ENCODE results near the gene ANXA6. TPM values are rescaled to one million over a fixed set of nuclear protein-coding genes. Genes with fewer than 3 reads are reported as not detected.

The ANXA6 gene
- polyA plus RNA-seq, 1 donor, result 325 TPM

DNA sequence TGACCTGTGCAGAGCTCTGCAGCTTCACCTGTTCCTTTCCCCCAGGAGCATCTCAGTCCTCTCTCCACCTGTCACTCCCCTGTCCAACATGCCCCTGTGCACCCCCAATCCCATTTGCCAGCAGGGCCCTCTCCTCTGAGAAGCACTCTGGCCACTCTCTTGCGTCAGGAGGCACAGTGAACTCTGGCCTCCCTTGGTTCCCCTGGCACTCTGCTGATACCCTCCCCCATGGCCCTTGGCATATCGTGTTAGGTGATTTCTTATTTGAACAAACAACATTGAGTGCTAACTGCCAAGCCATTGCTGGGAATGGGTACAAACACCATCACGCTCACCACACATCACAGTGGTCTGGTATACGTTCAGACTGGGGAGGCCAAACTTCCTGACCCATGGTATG is 55.8 kb downstream of the ANXA6 start:
- no peak for DNase-seq (ENCODE audit: low read depth)

DNA sequence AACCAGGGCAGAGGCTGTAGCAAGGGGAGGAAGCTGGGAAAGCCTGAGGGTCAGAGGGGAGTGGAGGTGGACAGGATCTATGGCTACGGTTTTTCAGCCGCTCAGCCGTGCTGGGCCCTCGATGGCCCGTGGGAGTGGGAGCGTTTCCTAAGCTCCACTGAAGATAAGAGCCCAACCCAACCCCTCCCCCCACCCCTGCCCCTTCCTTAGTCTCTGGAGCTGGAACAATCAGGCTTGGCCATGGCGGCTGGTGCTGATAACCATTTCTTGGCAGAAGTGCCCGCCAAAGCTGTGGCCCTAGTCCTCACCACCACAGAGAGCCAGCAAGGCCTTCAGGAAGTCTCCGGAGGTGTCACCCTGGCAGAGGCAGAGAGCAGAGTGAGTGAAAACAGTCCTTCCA is 56.4 kb downstream of the ANXA6 start:
- no peak for DNase-seq (ENCODE audit: low read depth)

DNA sequence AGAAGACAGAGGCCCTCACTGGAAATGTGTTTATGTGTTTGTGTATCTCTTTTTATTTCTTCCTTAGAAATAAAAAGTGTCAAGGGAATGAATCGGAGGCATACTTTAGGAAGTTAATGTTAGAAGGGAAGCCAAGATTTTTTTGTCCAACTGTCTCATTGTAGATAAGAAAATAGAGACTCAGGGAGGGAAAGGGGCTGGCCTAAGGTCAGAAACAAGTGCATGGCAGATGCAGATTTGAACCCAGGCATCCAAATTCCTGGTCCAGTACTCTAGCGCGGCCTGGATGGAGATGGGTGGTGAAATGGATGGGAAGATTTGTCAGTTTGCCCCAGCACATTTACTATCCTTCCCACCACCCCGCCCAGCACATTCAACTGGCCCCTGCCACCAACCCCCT is 56.9 kb downstream of the ANXA6 start:
- no peak for DNase-seq (ENCODE audit: low read depth)

DNA sequence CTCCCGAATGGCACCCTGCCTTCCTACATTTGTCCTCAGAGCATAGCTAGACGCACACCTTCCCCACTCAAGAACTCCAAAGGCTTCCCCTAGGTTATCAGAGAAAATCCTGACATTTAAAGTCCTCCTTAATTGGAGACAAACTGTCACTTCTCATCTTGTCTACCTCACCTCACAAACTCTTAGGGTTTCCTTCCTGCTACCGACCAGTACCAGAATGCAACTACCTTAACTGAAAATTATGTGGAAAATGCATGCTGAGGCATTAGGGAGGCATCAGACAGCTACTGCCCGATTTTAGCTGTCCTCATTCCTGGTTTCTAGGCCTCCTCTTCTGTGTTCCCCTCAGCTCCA is 58.8 kb downstream of the ANXA6 start:
- no peak for DNase-seq (ENCODE audit: low read depth)

DNA sequence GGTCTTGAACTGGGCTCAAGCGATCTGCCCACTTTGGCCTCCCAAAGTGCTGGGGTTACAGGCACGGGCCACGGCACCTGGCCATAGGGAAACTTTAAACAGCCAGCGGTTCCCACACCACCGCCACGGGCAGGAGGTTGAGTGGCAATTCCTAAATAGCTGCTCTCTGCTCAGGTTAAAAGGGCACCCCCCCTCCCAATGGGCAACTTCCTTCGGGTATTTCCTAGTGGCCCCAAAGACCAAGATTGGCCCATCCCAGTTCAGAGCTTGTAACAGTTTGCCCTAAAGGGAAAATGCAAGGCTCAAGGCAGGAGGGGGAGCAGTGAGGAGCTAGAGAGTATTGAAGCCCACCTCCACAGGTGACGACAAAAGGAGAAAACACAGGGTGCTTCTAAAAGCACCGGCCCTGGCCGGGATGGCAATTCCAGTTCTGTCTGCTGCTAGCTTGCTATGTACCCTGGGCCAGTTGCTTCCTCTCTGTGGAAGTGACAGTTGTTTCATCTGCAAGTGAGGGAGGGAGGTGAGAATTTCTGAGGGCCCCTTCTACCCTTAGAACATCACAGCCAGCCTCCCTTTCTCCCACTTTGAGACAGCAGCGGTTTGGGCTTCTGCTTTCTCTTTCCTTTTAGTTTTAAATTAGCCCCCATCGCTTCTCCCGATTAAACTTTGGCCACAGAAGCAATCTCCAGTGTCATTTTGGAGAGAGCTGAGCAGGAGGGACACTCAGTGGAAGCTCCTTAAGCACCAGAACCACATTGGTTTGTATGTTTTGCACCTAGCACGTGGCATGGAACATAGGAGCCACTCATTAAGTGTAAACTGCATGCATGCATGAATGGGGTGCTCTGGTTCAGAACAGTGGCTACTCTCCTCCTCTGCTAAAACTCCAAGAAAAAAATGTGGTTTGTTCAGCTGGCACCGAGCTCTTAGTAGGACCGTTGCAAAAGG is 59.5 kb downstream of the ANXA6 start:
- DNase-seq (ENCODE audit: low read depth), result no peak

DNA sequence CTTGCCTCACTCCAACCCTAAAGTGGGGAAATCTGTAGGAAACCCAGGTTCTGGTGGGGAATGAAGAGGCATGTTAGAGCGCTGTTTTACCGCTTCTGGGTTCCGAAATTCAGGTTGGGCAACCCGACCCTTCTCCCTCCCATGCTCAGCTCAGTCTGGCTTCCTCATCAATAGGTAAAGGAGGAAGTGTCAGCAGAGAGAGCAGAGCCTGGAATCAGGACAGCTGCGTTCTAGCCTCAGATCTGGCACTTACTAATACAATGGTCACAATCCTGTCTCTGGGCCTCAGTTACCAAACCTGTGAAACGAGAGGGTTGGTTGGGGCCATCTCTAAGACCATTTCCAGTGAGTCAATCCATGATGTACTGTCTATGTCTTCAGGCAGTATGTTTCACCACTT is 60.5 kb downstream of the ANXA6 start:
- no peak for DNase-seq (ENCODE audit: low read depth)

DNA sequence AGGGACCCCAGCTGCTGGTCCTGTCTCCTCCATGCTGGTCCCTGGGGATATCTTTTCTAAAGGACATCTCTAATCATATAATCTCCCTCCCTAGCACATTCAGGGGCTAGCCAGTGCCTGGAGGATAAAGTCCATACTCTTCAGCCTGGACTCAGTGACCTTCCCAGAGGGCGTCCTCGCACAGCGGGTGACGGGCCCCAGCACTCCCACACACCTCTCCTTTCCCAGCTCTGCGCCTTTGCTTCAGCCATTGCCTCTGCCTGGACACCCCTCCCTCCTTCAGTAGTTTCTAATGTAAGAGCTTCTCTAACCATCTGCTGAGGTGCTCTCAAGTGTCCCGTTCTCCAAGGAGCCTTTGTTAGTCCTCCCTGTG is 61.6 kb downstream of the ANXA6 start:
- DNase-seq (ENCODE audit: low read depth), result no peak

DNA sequence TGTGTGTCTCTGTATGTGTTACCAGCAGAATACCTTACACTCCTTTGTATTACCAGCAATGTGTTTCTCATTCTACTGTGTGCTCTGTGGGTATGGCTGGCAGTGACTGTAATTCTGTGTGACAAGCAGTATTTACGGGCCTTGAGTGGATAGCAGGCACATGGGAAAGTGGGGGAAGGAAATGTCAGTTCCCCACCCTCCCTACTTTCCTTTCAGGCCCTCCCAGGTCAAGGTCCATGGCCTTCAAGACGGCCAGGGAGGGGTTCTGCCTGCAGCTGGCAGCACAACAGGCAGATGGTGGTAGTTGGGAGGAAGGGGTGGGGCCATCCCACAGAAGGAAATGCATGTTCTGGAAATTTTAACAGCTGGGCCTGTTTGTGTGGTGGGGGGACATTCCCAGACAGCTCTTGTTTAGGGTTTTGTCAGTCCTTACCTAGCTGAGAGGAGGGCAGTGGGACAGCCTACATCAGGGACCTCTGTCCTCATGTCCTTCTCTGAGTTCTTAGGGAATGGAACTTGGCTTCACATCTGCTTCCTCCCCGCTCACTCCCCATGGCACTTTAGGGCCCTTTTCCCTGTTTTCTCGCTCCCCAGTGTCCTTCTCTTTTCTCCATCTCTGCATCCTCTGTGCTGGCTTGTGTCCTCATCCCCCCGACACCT is 62.1 kb downstream of the ANXA6 start:
- no peak for DNase-seq (ENCODE audit: low read depth)

DNA sequence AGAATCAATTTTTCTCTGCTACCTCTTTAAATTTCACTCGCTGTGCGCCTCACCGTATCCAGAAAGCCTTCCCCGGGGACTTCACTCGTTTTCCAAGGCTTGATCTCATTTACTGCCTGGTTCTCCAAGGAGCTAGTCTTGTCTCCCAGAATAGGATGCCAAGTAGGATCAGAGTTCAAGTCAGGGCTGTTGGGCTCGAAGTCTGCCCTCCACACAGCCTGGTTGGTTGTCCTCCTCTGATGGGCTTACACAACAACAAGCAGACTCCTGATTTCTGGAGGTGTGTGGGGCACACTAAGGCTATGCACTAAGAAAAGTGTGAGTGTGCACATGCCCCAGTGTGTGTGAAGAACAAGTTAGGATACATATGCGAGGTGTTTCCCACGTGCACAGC is 62.7 kb downstream of the ANXA6 start:
- no peak for DNase-seq (ENCODE audit: low read depth)

DNA sequence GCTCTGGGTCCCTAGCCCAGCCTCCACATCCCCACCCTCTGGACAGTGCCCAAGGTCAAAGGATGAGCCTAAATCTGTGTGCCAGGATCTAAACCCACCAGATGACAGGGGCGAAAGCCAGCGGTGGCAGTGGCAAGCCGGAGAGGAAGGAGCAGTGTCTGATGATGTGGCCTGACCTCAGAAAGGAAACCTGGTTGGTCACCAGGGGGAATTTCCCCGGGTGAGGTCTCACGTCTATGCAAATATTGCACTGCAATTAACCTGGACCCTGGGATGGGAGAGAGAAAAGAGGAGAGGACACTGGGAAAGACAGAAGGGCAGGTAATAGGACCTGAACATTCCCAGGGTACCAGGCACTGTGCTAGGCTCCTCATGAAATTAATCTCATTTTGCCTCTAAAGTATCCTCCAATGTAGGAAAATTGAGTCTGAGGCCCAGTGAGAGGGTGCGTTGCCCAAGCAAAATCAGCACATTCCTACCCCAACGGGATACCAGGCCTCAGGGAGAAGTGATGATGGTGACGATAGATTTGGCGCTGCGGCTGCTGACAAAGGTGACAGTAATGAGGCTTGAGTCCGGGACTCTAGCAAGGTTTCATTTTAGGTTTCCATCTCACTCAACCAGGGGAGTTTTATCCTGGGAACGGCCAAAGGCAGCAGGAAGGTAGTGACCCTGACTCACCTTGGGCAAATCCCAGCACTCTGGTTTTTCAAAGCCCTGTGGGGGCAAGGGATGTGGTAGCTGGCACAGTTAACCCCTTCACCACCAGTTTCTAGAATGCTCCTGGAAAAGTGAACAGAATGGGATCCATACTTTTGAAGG is 63.3 kb downstream of the ANXA6 start:
- DNase-seq (ENCODE audit: low read depth), result no peak

DNA sequence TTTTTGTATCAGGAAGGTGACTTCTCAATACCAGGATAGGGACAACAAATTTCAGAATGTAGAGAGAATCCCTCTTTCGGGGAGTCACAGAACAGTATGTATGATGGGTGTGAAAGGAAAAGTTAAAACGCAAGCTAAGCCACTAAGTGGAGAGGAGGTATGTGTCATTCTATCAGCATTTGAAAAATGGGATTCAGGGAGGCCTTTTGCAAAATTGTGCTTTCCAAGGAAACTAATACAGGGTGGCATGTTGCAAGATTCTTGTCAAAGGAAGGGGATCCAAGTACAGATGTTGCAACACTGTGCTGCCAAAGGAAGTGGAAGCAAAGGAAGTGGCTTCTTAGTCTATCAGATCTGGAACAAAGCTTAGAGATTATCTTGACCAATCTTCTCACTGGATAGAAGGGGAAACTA is 64.1 kb downstream of the ANXA6 start:
- no peak for DNase-seq (ENCODE audit: low read depth)

DNA sequence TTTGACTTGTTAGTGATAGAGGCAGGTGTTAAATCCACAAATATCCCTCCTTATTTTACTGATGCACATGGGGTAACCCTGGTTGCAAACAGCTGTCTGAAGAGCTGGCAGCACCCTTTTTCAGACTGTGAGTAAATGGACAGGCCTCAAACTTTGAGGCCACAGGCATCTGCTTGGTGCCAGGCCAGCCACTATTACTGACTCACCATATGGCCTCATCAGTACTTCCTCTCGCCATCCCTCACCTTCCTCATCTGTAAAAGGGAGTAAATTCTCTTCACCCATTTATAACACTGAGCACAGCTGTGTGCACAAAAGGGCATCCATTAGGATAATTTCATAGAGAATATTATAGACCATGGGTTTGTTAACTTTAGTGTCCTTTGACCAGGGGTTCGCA is 64.8 kb downstream of the ANXA6 start:
- no peak for DNase-seq (ENCODE audit: low read depth)

DNA sequence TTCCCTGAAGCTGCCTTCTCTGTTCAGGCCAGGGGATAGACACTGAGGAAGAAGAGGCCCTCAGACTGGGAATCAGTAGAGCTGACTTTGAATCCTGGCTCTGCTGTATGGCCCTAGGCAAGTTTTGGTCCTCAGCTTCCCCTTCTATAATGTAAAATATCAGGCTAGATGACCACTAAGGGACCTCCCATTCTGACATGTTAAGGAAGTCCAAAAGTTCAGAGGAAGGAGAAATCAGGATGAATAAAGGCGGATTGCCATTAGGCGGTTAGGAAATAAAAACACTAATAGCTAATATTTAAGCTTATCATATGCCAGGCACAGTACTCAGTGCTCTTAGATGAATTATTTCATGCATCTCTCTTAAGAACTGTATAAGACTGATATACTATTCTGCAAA is 67.9 kb downstream of the ANXA6 start:
- no peak for DNase-seq (ENCODE audit: low read depth)

DNA sequence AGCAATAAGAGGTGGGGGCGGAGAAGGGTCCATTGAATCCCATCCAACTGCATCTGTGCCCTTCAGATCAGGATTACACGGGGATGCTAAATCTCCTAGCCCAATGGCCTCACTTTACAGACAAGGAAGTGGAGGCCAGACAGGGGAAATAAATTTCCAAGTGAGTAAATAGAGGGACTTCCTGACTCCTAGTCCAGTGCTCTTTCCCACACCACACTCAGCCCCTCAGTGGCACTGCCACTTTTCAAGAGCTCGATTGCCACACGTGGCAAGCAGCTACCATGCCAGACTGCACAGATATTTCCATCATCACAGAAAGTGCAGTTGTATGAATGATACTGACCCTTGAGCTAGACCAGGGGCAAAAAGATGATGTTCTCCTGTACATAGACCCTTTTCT is 68.6 kb downstream of the ANXA6 start:
- no peak for DNase-seq (ENCODE audit: low read depth)

DNA sequence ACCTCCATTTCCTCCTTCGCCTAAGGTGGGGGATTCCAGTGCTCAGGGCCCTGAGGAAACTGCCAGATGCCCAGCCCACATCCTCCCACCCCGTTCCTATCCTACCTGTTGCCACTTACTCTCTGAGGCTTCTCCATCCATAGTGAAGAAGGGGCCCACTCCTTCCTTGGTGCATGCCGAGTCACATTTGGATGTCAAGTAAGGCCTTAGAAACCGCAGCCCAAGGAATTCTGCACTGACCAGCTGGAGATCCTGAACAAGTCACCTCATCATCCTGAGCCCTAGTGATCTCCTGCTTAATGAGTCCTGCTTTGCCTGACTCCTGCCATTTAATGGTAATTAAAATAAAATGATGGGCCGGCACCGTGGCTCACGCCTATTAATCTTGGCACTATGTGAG is 70.1 kb downstream of the ANXA6 start:
- no peak for DNase-seq (ENCODE audit: low read depth)

DNA sequence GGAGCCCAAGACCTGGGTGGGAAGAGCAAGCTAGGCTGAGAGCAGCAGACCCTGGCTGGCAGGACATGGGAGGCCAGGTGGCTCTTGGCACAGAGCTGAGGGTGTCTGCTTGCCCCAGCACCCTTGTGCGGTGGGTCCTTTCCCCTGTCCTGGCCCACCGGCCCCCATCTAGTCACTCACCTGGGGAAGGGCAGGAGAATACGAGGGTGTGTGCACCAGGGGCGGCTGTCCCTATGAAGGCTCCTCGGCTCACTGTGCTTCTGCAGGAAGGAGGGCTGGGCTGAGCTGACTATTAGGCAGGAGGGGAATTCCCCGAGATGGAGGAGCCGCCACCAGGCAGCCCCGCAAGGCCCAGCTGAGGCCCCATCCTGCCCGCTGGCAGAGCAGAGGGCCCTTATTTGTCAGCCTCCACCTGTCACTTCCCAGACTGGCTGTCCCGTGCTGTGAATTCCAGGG is 70.6 kb downstream of the ANXA6 start:
- no peak for DNase-seq (ENCODE audit: low read depth)

DNA sequence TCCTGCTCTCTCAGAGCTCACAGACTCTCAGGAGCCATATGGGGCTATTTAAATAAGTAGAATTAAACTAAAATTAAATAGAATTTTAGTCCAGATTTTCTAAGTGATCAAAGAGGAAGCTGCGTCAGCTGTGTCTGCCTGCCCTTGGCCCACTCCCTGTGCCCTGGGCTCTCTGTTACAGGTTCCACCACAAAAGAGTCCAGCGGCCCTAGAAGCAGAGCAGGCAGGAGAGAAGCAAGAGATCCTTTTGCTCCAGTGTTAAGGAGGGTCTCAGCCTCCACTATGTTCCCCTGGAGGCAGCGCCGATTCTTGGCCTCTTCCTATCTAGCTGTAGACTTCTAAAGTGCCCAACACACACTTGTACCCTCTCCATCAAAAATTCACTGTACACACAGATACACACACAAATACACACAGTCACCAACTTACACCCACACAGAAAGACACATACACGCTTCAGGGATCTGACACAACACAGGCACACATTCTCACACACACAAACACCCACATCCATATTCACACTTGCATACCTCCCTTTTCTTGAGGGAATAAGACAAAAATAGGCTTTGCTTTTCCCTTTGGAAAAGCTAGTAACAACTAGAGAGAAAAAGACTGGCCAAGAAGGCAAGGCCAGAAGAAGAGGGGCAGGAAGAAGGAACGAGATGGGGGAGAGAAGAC is 71.2 kb downstream of the ANXA6 start:
- no peak for DNase-seq (ENCODE audit: low read depth)

DNA sequence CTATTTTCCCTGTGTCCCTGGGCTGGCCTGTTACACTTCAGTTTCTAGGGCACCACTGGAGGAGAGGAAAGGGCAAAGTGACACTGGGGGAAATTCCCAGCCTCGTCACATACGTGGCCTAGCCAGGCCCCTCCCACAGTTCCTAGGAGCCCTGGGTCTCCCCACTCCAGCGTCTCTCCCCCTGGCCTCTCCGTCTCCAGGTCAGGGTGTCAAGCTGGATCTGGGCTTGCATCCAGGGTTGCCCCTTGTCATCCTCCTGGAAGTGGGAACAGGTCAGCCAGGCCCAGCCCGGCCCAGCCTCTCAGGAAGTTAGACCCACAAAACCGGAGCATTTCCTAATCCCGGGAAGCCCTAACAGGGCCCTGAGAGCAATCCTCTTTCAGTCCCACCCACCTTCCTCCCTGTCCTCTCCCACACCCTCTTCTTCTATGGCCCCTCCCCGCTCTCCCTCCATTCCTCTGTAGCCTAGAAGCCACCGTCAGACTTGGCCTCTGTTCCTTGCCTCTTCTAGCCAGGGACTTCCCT is 72.0 kb downstream of the ANXA6 start:
- no peak for DNase-seq (ENCODE audit: low read depth)

DNA sequence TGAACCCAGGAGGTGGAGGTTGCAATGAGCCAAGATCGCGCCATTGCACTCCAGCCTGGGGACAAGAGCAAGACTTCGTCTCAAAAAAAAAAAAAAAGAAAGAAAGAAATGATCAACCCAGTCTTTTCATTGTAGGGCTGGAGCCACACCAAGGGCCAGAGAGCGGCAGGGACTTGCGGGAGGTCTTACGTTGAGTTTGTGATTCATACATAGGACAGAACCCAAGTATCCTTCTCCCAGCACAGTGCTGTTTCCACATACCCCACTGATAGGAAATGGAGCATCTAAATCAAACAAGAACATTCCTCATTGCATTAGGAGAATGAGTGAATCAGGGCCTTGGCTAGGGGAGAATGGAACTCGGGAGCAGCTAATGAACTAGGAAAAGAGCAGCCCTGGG is 73.2 kb downstream of the ANXA6 start:
- no peak for DNase-seq (ENCODE audit: low read depth)

DNA sequence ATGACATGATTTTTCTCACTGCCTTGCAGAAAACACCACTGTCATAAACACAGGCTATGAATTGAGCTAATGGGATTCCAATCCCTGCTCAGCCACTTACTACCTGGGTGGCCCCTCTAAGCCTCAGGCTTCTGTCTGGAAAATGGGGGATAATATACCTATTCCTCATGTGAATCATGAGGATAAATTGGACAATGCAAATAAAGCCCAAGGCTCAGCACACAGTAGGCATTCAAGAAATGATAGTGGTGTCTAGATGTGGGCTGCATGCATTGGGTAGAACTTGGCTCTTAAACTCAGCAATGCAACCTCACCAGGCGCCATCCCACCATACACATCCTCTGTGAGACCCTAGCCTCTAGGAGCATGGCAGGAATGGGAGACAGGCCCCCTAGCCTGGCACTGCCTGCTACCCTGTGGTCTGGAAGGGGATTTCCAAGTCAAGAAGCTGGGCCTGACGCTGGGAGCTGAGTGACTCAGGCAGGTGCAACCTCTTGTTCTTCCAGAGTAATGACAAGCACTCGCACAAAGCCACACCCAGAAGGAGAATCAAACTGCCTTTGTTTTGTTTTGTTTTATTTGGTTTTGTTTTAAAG is 74.4 kb downstream of the ANXA6 start:
- DNase-seq (ENCODE audit: low read depth), result no peak

DNA sequence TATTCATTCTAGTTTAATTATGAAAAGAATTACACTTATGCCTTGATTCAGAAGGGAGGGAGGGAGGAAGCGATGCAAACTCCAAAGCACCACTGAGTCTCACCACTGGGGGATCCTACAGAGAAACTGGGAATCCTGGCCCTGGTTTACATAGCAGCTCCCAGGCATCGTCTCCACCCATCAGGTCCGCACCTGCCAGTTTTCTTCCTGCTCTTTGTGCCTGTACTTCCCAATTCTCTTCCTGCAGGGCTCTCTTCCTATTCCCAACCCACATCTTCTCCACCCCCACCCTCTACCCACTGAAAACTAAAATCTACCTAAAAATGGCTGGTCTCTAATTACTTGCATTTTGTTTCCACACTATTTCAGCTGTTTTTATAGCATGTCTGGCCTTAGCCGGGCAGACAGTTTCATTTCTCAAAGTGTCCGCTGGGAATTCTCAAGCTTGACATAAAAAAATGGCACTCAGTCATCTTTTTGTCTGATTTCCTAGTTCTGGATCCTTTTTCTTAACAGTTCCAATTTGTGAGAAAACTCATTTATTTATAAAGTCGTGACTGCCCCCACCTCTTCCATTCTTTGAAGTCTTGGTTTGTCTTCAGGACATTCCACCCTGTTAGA is 75.2 kb downstream of the ANXA6 start:
- no peak for DNase-seq (ENCODE audit: low read depth)

All from forelimb muscle (tissue), 1 donor.